Osteocyte (in vitro differentiated cells): ENCODE measurements around the gene TRAIP. TPM values are rescaled to one million over a fixed set of nuclear protein-coding genes. Genes with fewer than 3 reads are reported as not detected.

Experiments used
- DNase-seq: peaks from one replicate; pipeline ENCODE4 v3.0.0; 2021; ENCODE audit warnings: mixed read lengths; ENCODE audit not compliant: unreplicated experiment; ENCODE audit errors: extremely low spot score
- H3K27ac Mint-ChIP-seq: one replicate; pipeline ENCODE4 v1.8.0; 2021; ENCODE audit warnings: mild to moderate bottlenecking, mixed read lengths; ENCODE audit not compliant: unreplicated experiment
- H3K27me3 Mint-ChIP-seq: one replicate; pipeline ENCODE4 v1.8.0; 2021; ENCODE audit warnings: mixed read lengths; ENCODE audit not compliant: unreplicated experiment
- H3K36me3 Mint-ChIP-seq: one replicate; pipeline ENCODE4 v1.8.0; 2021; ENCODE audit warnings: mixed read lengths; ENCODE audit not compliant: unreplicated experiment
- H3K4me1 Mint-ChIP-seq: one replicate; pipeline ENCODE4 v1.8.0; 2021; ENCODE audit warnings: mixed read lengths; ENCODE audit not compliant: unreplicated experiment
- H3K4me3 Mint-ChIP-seq: one replicate; pipeline ENCODE4 v1.8.0; 2021; ENCODE audit warnings: mild to moderate bottlenecking, moderate library complexity, mixed read lengths; ENCODE audit not compliant: unreplicated experiment
- H3K9me3 Mint-ChIP-seq: one replicate; pipeline ENCODE4 v1.8.0; 2021; ENCODE audit warnings: mixed read lengths; ENCODE audit not compliant: unreplicated experiment
- total RNA-seq: library from RNA; stranded (reverse); gene quantifications from 2 replicates; pipeline ENCODE4 v1.2.1, GENCODE V29; 2021
- TF ChIP-seq, protein P1 (sequence below): fragments of 200-600 bp; sonication (generic); IDR thresholded peaks from 2 replicates; pipeline ENCODE4 v1.5.0; 2021; ENCODE audit warnings: antibody characterized with exemption, mild to moderate bottlenecking, moderate library complexity

The TRAIP gene
- total RNA-seq, 1 donor from 2014 or later, result 3.4 TPM

GRCh38 chr3:49867871-49868321 lies 11.5 kb upstream of the TRAIP start:
- H3K36me3 Mint-ChIP-seq, result no peaks in the 10 kb centered on the region
- TF ChIP-seq, protein P1, sequence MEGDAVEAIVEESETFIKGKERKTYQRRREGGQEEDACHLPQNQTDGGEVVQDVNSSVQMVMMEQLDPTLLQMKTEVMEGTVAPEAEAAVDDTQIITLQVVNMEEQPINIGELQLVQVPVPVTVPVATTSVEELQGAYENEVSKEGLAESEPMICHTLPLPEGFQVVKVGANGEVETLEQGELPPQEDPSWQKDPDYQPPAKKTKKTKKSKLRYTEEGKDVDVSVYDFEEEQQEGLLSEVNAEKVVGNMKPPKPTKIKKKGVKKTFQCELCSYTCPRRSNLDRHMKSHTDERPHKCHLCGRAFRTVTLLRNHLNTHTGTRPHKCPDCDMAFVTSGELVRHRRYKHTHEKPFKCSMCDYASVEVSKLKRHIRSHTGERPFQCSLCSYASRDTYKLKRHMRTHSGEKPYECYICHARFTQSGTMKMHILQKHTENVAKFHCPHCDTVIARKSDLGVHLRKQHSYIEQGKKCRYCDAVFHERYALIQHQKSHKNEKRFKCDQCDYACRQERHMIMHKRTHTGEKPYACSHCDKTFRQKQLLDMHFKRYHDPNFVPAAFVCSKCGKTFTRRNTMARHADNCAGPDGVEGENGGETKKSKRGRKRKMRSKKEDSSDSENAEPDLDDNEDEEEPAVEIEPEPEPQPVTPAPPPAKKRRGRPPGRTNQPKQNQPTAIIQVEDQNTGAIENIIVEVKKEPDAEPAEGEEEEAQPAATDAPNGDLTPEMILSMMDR, result no peak
- no peak overlapping the region for H3K27ac Mint-ChIP-seq
- no peak overlapping the region for H3K4me3 Mint-ChIP-seq
- no peak for DNase-seq
- H3K27me3 Mint-ChIP-seq, result peaks cover 54% of the 10 kb centered on the region
- H3K4me1 Mint-ChIP-seq, result no peaks in the 10 kb centered on the region
- no peaks in the 10 kb centered on the region for H3K9me3 Mint-ChIP-seq

DNA sequence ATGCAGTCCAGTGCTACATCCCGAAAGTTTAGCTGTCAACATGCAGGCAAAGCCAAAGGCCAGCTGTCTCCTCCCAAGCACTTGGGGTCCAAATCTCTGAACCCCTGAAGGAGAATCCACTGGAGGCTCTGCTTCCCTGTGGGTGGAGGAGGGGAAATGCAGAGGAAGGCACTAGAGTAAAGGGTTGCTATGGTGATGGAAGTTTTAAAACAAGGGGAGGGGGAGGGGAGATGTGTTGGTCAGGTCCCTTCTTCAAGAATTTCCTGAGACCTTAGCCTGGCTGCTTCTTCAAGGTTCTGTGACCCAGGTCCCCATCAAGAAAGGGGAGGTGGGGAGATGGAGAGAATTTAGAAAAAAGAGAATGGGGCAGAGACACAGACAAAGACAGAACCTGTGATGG lies 11.0 kb upstream of the TRAIP start:
- H3K27ac Mint-ChIP-seq, result no peak overlapping the region
- TF ChIP-seq, protein P1, result no peak

GRCh38 chr3:49865198-49865784 lies 8.9 kb upstream of the TRAIP start:
- Mint-ChIP-seq H3K27me3 (peaks cover 48% of the 10 kb centered on the region), H3K36me3 (no peaks in the 10 kb centered on the region), H3K4me1 (no peaks in the 10 kb centered on the region), H3K27ac (no peak overlapping the region), H3K4me3 (no peak overlapping the region), H3K9me3 (no peaks in the 10 kb centered on the region)
- DNase-seq, result no peak
- TF ChIP-seq, protein P1, result no peak

More for the DNA sequence above, 11.0 kb upstream of the TRAIP start:
- no peak overlapping the region for H3K4me3 Mint-ChIP-seq
- H3K27me3 Mint-ChIP-seq, result peaks cover 55% of the 10 kb centered on the region
- no peaks in the 10 kb centered on the region for H3K36me3 Mint-ChIP-seq
- H3K4me1 Mint-ChIP-seq, result no peaks in the 10 kb centered on the region
- no peaks in the 10 kb centered on the region for H3K9me3 Mint-ChIP-seq
- no peak for DNase-seq

DNA sequence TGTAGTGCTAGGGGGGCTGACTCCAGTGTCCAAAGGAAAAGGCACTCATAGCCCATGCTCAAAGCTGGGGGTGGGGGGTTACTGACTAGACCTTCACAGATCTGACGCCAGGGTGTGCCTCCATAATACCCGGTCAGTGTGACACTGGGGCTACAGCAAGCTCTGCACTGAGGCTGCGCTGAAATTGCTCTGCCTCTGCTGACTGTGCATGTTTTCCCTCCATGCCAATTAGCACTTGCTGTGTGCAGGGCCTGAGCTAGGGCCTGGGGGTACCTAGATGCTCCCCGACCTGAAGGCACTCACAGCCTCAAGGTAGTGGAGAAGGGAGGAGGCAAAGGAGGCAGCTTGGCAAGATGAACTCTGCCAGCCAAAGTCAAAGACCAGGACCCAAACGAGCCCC lies 8.1 kb upstream of the TRAIP start:
- Mint-ChIP-seq H3K4me3 (no peak overlapping the region), H3K9me3 (no peaks in the 10 kb centered on the region), H3K4me1 (no peaks in the 10 kb centered on the region), H3K27ac (no peak overlapping the region), H3K36me3 (no peaks in the 10 kb centered on the region), H3K27me3 (peaks cover 45% of the 10 kb centered on the region)
- DNase-seq, result no peak
- TF ChIP-seq, protein P1, result no peak

DNA sequence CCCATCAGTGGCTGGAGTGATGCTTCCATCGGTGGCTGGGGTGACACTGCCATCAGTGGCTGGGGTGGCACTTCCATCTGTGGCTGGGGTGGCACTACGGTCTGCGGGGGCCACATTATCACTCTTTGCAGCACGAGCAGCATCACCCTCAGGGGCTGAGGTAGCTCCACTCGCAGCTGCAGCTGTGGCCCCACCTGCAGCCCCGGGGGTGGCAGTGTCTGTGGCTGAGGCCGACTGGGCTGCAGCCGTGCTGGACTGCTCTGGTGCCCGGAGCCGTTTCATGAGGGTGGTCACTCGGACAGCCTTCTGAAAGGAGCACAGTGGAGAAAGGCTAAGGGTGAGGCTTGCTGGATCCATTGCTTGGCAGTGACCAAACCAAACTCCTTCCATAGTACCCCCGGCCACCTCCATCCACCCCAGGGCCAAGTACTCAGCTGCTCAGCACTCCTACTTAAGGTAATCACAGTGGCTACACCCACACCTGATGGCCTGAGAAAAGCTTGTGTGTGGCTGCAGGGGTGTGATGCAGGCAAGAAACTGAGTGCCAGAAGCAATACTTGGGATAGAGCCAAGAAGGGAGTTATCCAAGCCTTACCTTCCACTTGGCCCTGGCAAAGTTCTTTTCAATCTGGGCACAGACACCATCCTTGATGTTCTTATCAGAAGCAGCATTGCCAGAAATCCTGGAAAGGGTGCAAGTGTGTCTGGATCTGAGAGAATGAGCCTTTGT lies 3.4 kb upstream of the TRAIP start:
- no peak for DNase-seq
- Mint-ChIP-seq H3K9me3 (no peaks in the 10 kb centered on the region), H3K36me3 (no peaks in the 10 kb centered on the region), H3K4me3 (no peak overlapping the region), H3K4me1 (peaks cover 5% of the 10 kb centered on the region), H3K27me3 (peaks cover 17% of the 10 kb centered on the region), H3K27ac (no peak overlapping the region)
- TF ChIP-seq, protein P1, result no peak
